A549 (cell line): ENCODE measurements around the gene CST4. TPM values are rescaled to one million over a fixed set of nuclear protein-coding genes. Genes with fewer than 3 reads are reported as not detected.
"Not testable (repeated sequence)": the region's sequence is repeated elsewhere in the genome, so short reads cannot be mapped to it uniquely, and the experiment has no call there.

Source experiments
- ATAC-seq, 2 experiments: fragments of 200-7000 bp in 1 of 2; fragments of >200 bp in 1 of 2; cut with Nextera tagmentation in 1 of 2; cut with Tn5 transposase in 1 of 2; 3 replicates each; pipeline versions ENCODE4 v1.8.0 to v1.9.1; 2018 to 2020; ENCODE audit warnings: mild to moderate bottlenecking in 1 of 2, moderate library complexity in 1 of 2
- CTCF ChIA-PET: fragments of 300-600 bp; sonication (Branson Sonifier 250); formaldehyde crosslinking; extraction: SDS; loops from one replicate; lab custom pipeline; 2021; ENCODE audit warnings: antibody characterized with exemption, inconsistent platforms; lab: Yijun Ruan, JAX
- POLR2A ChIA-PET: fragments of 350-600 bp; formaldehyde crosslinking; extraction: SDS; loops from one replicate; lab custom pipeline; 2021; ENCODE audit warnings: antibody characterized with exemption, inconsistent platforms; lab: Yijun Ruan, JAX
- DNase-seq, 2 experiments: peaks; one replicate each; pipeline versions ENCODE4 v3.0.0 to v3.0.0-alpha.2; 2011 to 2016; ENCODE audit warnings: low read depth in 1 of 2, low spot score in 1 of 2
- FAIRE-seq: peaks from 2 replicates; lab custom pipeline; 2011; peaks lifted over from hg19 to GRCh38; lab: Jason Lieb, UNC
- H3K27ac ChIP-seq, 2 experiments: fragments of >200 bp; sonication (Bioruptor Twin); formaldehyde crosslinking; 3 replicates each; pipeline ENCODE4 v1.5.1; 2016 to 2017
- H3K4me1 ChIP-seq: fragments of >200 bp; sonication (Bioruptor Twin); formaldehyde crosslinking; 3 replicates; pipeline ENCODE4 v1.6.1; 2016
- H3K4me2 ChIP-seq: fragments of >200 bp; sonication (Bioruptor Twin); formaldehyde crosslinking; 3 replicates; pipeline ENCODE4 v1.6.1; 2016
- H3K4me3 ChIP-seq: fragments of >200 bp; sonication (Bioruptor Twin); formaldehyde crosslinking; 3 replicates; pipeline ENCODE4 v1.5.1; 2016
- H3K9me3 ChIP-seq: fragments of >200 bp; sonication (Bioruptor Twin); formaldehyde crosslinking; 3 replicates; pipeline ENCODE4 v1.6.1; 2016
- BHLHE40 ChIP-seq: IDR thresholded peaks from 2 replicates; pipeline ENCODE4 v1.6.1; 2012; ENCODE audit warnings: low read depth, low read length, inconsistent platforms
- CBX2 ChIP-seq: fragments of 200-600 bp; sonication (generic); IDR thresholded peaks from 2 replicates; pipeline ENCODE4 v1.6.1; 2016; ENCODE audit warnings: low read depth, mild to moderate bottlenecking, borderline replicate concordance
- CBX8 ChIP-seq: fragments of 200-600 bp; sonication (generic); IDR thresholded peaks from 2 replicates; pipeline ENCODE4 v1.6.1; 2016
- CEBPB ChIP-seq, 2 experiments: fragments of >200 bp in 1 of 2; sonication (Bioruptor Twin) in 1 of 2; formaldehyde crosslinking in 1 of 2; IDR thresholded peaks; 2 replicates each; pipeline ENCODE4 v1.6.1; 2012 to 2016
- CHD4 ChIP-seq: fragments of 200-600 bp; sonication (generic); IDR thresholded peaks from 2 replicates; pipeline ENCODE4 v1.6.1; 2016; ENCODE audit warnings: antibody characterized with exemption, mild to moderate bottlenecking, borderline replicate concordance
- E2F6 ChIP-seq: IDR thresholded peaks from 2 replicates; pipeline ENCODE4 v1.6.1; 2012; ENCODE audit warnings: low read depth, borderline replicate concordance
- EHMT2 ChIP-seq: fragments of 200-600 bp; sonication (generic); IDR thresholded peaks from 2 replicates; pipeline ENCODE4 v1.6.1; 2016; ENCODE audit warnings: antibody characterized with exemption, low read depth, mild to moderate bottlenecking, moderate library complexity
- FOSL2 ChIP-seq, 2 experiments: fragments of 450-650 bp in 1 of 2; fragments of >200 bp in 1 of 2; sonication (Bioruptor Twin) in 1 of 2; formaldehyde crosslinking; IDR thresholded peaks; 2 replicates each; pipeline versions ENCODE4 v1.5.0 to v1.6.1; 2016 to 2020; ENCODE audit warnings: mild to moderate bottlenecking in 1 of 2, moderate library complexity in 1 of 2
- GATA3 ChIP-seq: IDR thresholded peaks from 2 replicates; pipeline ENCODE4 v1.6.1; 2012; ENCODE audit warnings: borderline replicate concordance
- HES2 ChIP-seq: fragments of >200 bp; sonication (Bioruptor Twin); formaldehyde crosslinking; IDR thresholded peaks from 2 replicates; pipeline ENCODE4 v1.6.1; 2016
- HEYL ChIP-seq: fragments of 250-450 bp; sonication (Bioruptor Pico); IDR thresholded peaks from 2 replicates; pipeline ENCODE4 v1.8.0; 2021; ENCODE audit warnings: mild to moderate bottlenecking, moderate library complexity
- JUN ChIP-seq, 2 experiments: fragments of >200 bp; sonication (Bioruptor Twin); formaldehyde crosslinking; IDR thresholded peaks; 2 replicates in 1 of 2; 3 replicates in 1 of 2; pipeline ENCODE4 v1.6.1; 2016 to 2017
- KDM1A ChIP-seq: fragments of 200-600 bp; sonication (generic); IDR thresholded peaks from 2 replicates; pipeline ENCODE4 v1.6.1; 2016; ENCODE audit warnings: low read depth, mild to moderate bottlenecking
- KDM5A ChIP-seq: fragments of 200-600 bp; sonication (generic); IDR thresholded peaks from 2 replicates; pipeline ENCODE4 v1.6.1; 2016; ENCODE audit warnings: antibody characterized with exemption, mild to moderate bottlenecking
- MAFK ChIP-seq: fragments of 450-650 bp; IDR thresholded peaks from 2 replicates; pipeline ENCODE4 v1.6.1; 2014; ENCODE audit not compliant: partially characterized antibody
- MYC ChIP-seq: IDR thresholded peaks from 2 replicates; pipeline ENCODE4 v1.6.1; 2012; ENCODE audit warnings: mild to moderate bottlenecking, inconsistent platforms, low read length, improper control_type of control experiment, borderline replicate concordance
- NR3C1 ChIP-seq: fragments of >200 bp; sonication (Bioruptor Twin); formaldehyde crosslinking; IDR thresholded peaks from 3 replicates; pipeline ENCODE4 v1.6.1; 2017
- PHF8 ChIP-seq: fragments of 200-600 bp; sonication (generic); IDR thresholded peaks from 2 replicates; pipeline ENCODE4 v1.6.1; 2016; ENCODE audit warnings: low read depth, mild to moderate bottlenecking, antibody characterized with exemption, moderate library complexity, borderline replicate concordance
- POLR2AphosphoS2 ChIP-seq: conservative IDR thresholded peaks from 2 replicates; pipeline ENCODE4 v1.6.1; 2012; ENCODE audit warnings: low read length, improper control_type of control experiment, inconsistent platforms
- RNF2 ChIP-seq: fragments of 200-600 bp; sonication (generic); IDR thresholded peaks from 2 replicates; pipeline ENCODE4 v1.6.1; 2016; ENCODE audit warnings: low read depth, mild to moderate bottlenecking, antibody characterized with exemption, moderate library complexity, borderline replicate concordance
- SREBF2 ChIP-seq: fragments of 450-650 bp; IDR thresholded peaks from 2 replicates; pipeline ENCODE4 v1.6.1; 2014; ENCODE audit warnings: mild to moderate bottlenecking, moderate library complexity
- TP53 ChIP-seq: fragments of 250-450 bp; sonication (Bioruptor Pico); IDR thresholded peaks from 2 replicates; pipeline ENCODE4 v1.5.0; 2021; ENCODE audit warnings: mild to moderate bottlenecking, moderate library complexity
- ZFP36 ChIP-seq: fragments of 450-650 bp; IDR thresholded peaks from 2 replicates; pipeline ENCODE4 v1.6.1; 2014; ENCODE audit warnings: borderline replicate concordance; ENCODE audit not compliant: partially characterized antibody
- WGBS: methylation state at CpG from one replicate; pipeline ENCODE4 v1.1.6; 2017; ENCODE audit errors: missing lambda C conversion rate; 5-methylcytosine and 5-hydroxymethylcytosine counted together
- polyA plus RNA-seq, 4 experiments: library from polyadenylated mRNA; depleted of rRNA in 3 of 4; stranded (reverse); fragments of >200 nt; fragmentation: RNase III in 1 of 4; extraction: RNeasy Plus Mini Kit Qiagen cat#74134 plus additional on column Dnase treatment in 1 of 4; gene quantifications; 2 replicates in 3 of 4; 3 replicates in 1 of 4; pipeline ENCODE4 v1.2.3, GENCODE V29; 2011 to 2017
- TF ChIP-seq, protein P1 (sequence below): fragments of >200 bp; sonication (Bioruptor Twin); formaldehyde crosslinking; IDR thresholded peaks from 3 replicates; pipeline ENCODE4 v1.6.1; 2016

The CST4 gene
- polyA plus RNA-seq, 2 of the 4 experiments (the other 2 are of a cell fraction): not detected

DNA sequence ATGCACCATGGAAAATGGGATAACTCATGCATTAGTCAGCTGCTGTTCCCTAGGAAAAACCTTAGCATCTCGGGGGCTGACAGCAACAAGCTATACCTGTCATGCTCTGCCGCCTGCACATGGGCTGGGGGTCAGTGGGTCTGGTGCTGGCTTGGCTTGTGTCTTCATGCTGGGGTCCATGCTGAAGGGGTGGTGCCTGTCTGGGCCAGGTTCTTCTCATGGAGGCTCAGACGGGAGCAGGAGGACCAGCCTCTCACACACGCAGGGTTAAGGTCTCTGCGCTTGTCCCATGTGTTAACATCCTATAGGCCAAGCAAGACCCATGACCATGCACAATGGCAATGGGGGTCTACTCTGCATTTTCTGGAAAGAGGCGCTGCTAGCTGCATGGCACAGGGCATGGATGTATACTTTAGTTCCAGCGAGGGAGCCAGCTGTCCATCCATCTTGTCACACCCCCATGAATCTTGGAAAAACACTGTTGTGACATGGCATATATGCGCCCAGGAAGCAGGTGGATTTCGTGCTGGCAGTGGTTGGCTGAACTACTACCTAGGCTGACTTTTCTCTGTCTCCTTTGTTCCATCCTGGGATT is 26.5 kb downstream of the CST4 start:
- no peak overlapping the region for H3K27ac ChIP-seq
- ChIA-PET CTCF (interaction anchor here (0.6 to 1.3 kb wide), 3 partner anchors 8 to 13 kb away, joined by 3 to 4 read pairs (median 3); no protein-coding TSS in a partner anchor), POLR2A (no interaction called here)

DNA sequence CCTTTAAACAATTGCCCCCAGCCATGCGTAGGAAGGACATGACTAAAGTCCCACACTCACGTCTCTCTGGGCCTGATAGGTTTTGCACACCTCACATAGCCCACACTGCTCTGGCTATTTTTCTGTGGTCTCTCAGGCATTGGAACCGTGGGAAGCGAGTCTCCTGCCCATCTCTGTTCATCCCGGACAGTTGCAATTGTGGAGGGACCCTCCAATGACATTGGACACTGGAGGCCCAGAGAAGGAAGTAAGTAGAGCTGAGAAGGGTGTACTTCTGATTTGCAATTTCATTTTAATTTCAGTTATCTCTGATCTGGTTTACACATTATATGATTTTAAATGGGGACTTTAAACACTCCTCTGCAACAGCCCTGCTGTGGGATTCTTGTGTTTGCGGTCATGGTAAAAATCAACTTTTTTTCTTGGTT is 27.8 kb downstream of the CST4 start:
- no peaks in the 10 kb centered on the region for H3K9me3 ChIP-seq
- DNase-seq: no peak
- H3K4me3 ChIP-seq: no peak overlapping the region
- 86% methylated on average over 6 of the region's 6 CpGs for WGBS
- no peak overlapping the region for H3K4me2 ChIP-seq
- CTCF ChIA-PET: interaction anchor here (0.7 to 1.0 kb wide), 3 partner anchors 7 to 336 kb away, joined by 3 to 6 read pairs (median 3); no protein-coding TSS in a partner anchor
- no peak for FAIRE-seq
- POLR2A ChIA-PET: no interaction called here
- H3K27ac ChIP-seq: no peak overlapping the region
- no peak for TF ChIP-seq BHLHE40
- TF ChIP-seq POLR2AphosphoS2: no peak
- no peak for TF ChIP-seq MAFK
- TF ChIP-seq RNF2: no peak
- no peak for ATAC-seq
- H3K4me1 ChIP-seq: peaks cover 10% of the 10 kb centered on the region; the same call in 2 of the 3 replicates

More for the DNA sequence above, 26.5 kb downstream of the CST4 start:
- no peak overlapping the region for H3K4me2 ChIP-seq
- H3K4me1 ChIP-seq: peaks cover 10% of the 10 kb centered on the region; the same call in 2 of the 3 replicates
- DNase-seq: no peak
- TF ChIP-seq CHD4: no peak
- no peak for TF ChIP-seq POLR2AphosphoS2
- no peak for TF ChIP-seq CBX2
- TF ChIP-seq CEBPB (IDR thresholded peaks at IDR 0.05): no peak
- TF ChIP-seq SREBF2: no peak
- TF ChIP-seq CBX8: no peak
- TF ChIP-seq KDM5A: no peak
- no peak for TF ChIP-seq ZFP36
- H3K4me3 ChIP-seq: no peak overlapping the region
- 60% methylated on average over 9 of the region's 9 CpGs for WGBS
- H3K9me3 ChIP-seq: no peaks in the 10 kb centered on the region
- no peak for FAIRE-seq
- ATAC-seq: no peak

GRCh38 chr20:23659989-23660837 is 28.6 kb downstream of the CST4 start:
- no peak overlapping the region for H3K4me3 ChIP-seq
- no peaks in the 10 kb centered on the region for H3K9me3 ChIP-seq
- 52% methylated on average over 8 of the region's 8 CpGs for WGBS
- no peak for ATAC-seq
- no peak for DNase-seq
- ChIA-PET POLR2A (no interaction called here), CTCF (interaction anchor here (0.7 to 0.8 kb wide), 2 partner anchors 8 kb away, joined by 3 to 6 read pairs; no protein-coding TSS in a partner anchor)
- no peak for FAIRE-seq
- no peak overlapping the region for H3K27ac ChIP-seq
- peaks cover 10% of the 10 kb centered on the region; the same call in 2 of the 3 replicates for H3K4me1 ChIP-seq
- H3K4me2 ChIP-seq: no peak overlapping the region
- TF ChIP-seq, protein P1, sequence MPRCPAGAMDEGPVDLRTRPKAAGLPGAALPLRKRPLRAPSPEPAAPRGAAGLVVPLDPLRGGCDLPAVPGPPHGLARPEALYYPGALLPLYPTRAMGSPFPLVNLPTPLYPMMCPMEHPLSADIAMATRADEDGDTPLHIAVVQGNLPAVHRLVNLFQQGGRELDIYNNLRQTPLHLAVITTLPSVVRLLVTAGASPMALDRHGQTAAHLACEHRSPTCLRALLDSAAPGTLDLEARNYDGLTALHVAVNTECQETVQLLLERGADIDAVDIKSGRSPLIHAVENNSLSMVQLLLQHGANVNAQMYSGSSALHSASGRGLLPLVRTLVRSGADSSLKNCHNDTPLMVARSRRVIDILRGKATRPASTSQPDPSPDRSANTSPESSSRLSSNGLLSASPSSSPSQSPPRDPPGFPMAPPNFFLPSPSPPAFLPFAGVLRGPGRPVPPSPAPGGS: no peak
- no peak for TF ChIP-seq RNF2
- no peak for TF ChIP-seq GATA3
- TF ChIP-seq ZFP36: no peak
- TF ChIP-seq FOSL2 (IDR thresholded peaks at IDR 0.05): no peak
- no peak for TF ChIP-seq FOSL2 (CRISPR knock-in tag; IDR thresholded peaks at IDR 0.05)
- TF ChIP-seq EHMT2: no peak
- no peak for TF ChIP-seq HEYL
- no peak for TF ChIP-seq TP53 (CRISPR knock-in tag)
- TF ChIP-seq NR3C1: no peak
- TF ChIP-seq E2F6: no peak
- no peak for TF ChIP-seq PHF8
- no peak for TF ChIP-seq MYC
- TF ChIP-seq HES2: no peak
- TF ChIP-seq KDM1A: no peak
- no peak for TF ChIP-seq JUN (IDR thresholded peaks at IDR 0.05)

DNA sequence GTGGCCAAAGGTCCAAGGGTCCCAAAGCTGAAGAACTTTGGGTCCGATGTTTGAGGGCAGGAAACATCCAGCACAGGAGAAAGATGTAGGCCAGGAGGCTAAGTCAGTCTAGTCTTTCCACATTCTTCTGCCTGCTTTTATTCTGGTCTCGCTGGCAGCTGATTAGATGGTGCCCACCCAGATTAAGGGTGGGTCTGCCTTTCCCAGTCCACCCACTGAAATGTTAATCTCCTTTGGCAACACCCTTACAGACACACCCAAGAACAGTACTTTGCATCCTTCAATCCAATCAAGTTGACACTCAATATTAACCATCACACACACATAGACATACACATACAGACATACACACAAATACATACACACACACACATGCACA is 29.2 kb downstream of the CST4 start:
- CTCF ChIA-PET, DNase-seq, H3K4me2 ChIP-seq, FAIRE-seq, ATAC-seq, H3K4me3 ChIP-seq, POLR2A ChIA-PET, H3K9me3 ChIP-seq: not testable (repeated sequence)
- peaks cover 10% of the 10 kb centered on the region; the same call in 2 of the 3 replicates for H3K4me1 ChIP-seq
- 0 out of 6 replicates have a peak overlapping the region, but pooled peaks of 1 of the 2 experiments have one; percentile 0 for H3K27ac ChIP-seq
- 86% methylated on average over 2 of the region's 2 CpGs for WGBS
